Fibroblast of skin of right quadriceps (primary cell): ENCODE measurements around the gene LRRC8B.

Source experiments
- DNase-seq: peaks from one replicate; pipeline ENCODE4 v3.0.0-alpha.2; 2013

LRRC8B gene

DNA sequence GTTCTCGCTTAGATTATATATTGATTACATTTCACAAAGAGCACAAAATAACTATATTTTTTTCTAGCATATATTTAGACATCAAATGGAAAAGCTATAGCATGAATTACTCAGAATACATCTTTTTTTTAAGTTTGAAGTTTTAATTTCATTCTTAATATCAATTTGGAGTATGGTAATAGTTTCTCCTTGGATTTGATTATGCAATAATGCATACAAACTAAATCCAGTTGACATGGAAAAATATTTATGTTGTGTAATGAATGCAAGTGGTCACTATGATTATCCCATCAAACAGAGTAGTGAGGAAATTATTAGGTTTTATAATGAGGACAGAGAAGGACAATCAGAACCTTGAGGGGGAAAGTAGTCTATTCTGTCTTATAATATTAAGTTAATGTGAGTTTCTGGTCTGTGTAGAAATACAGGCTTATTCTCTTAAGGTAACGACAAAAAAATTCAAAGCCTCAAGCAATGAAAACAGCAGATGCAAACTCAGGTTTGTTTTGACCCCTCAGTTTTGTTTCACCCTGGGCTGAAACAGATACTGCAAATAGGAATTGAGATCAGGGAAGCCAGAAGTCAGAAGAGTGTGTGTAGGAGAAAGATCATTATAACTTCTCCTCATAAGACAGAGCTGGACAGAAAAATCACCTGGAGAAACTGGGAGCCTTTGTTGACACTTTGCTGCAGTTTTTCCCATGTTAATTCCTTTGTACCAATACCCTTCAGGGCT, 23.7 kb downstream of the LRRC8B start:
- no peak for DNase-seq

DNA sequence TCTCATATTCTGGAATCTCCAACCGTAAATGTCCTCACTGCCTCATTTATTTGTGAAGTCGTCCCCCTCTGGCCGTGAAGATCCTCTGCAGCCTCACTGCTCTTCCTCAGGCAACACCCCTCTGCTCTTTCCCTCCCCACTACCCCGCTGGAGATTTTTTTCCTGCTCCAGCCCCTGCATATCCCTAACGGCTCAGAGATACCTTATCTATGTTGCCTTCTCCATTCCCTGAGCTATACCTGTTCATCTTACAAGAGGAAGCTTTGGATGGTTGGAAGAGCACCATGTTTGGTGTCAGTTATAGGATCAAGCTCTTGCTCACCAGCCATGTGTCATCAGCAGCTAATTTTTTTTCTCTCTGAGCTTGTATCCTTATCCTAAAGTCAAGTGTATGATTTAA, 26.4 kb downstream of the LRRC8B start:
- DNase-seq, result no peak

DNA sequence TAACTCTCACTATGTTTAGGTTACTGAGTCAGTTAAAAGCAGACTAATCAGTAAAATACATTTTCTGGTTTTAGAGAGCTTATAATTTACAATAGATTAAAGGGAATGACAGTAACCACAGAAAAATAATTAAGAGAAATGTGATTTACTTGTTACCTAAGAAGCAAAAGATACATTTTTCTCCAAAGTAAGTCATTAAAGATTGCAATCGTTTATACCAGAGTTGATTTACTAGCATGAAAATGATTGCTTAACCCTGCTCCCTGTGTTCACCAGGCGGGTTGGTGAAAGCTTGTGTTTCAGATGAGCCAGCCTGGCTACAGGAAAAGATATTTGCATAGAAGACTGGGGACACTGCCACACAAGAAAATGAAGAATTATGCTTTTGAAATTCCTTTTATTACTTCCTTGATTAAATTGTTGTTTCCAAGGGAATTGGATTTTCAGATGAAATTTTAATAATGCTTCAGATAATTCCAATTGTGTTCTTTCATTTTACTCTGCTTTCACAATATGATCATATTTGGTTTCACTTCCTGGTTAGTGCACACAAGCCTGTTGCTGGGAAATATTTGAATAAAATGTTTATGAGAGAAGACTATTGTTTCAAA, 27.9 kb downstream of the LRRC8B start:
- DNase-seq, result peak; percentile 32

DNA sequence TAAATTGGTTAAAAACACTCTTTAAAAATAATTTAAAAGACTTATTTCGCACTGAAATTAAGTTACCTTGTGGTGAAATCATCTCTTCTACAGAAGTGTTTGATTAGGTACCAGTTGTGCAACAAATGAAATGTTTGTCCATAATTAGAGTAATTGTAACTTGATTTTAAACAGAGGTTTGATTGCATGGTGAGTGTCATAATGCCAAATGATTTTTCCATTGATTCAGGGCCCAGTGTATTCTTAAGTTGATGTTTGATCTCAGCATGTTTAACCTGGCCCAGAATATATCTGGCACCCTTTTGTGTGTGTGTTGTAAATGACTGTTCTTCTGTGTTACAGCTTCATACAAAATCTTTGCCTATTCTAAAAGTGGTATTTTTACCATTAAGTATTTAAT, 28.5 kb downstream of the LRRC8B start:
- no peak for DNase-seq

DNA sequence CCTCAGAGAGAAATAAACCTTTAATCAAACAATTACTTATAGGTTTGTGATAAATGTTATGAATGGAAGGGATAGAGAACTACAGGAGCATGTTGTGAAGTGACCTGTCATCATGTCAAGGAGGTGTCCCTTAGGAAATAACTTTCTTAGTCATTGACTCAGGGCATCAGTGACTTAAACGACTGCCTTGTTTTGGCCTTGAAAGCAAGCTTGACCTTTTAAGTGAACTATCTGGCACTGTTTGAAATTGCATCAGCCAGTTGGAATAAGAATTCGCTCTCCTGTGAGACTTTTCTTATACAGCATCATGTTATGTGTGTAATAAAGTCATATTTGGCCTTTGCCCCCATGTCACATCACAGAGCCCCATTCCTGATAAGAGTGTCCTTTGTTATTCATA, 30.9 kb downstream of the LRRC8B start:
- no peak for DNase-seq

DNA sequence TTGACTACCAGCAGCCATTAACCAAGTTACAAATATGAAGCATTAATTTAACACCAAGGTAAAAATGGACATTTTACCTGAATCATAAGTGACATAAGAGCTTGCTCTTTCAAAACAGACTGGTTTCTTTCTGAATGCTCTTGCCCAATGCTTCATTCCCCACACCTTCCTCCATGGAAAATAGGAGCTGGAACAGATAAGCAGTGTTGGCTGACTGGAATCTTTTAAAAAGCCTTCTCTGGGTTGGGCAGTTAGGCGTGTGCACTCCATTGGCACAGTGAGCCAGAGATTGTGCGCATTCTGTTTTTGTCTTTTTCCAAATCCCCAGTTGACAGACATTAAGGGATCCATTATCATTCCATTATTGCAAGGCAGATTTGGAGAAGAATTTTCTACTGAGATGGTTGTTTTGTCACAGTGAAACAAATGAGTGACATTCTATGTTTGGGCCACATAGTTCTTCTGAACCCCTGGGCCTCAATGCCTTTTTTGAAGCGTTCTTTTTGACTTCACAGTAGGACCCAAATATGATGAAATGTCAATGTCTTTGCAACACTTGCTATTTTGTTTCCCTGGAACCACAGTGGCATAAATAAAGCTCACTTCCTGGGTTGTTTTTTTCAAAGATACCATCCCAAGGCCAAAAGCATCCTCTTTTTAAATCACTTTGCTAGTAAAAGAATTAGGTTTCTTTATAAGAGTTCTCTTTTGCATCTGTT, 32.3 kb downstream of the LRRC8B start:
- DNase-seq, result no peak

DNA sequence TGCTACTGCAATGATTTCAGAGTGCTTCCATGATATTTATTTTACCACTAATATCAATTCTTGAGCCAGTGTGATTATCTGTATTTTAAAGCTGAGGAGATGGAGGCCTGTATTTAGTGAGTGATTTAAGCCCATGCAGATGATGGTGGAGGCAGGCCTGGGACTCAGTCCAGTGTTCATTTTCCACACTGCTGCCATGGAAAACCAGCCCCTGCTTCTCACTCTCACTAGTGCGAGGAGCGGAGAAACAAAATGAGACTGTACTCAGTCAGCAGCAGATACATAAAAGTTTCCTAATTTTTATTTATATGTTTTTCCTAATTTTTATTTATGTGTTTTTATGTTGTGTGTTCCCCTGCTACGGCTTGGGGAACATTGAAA, 32.8 kb downstream of the LRRC8B start:
- no peak for DNase-seq

DNA sequence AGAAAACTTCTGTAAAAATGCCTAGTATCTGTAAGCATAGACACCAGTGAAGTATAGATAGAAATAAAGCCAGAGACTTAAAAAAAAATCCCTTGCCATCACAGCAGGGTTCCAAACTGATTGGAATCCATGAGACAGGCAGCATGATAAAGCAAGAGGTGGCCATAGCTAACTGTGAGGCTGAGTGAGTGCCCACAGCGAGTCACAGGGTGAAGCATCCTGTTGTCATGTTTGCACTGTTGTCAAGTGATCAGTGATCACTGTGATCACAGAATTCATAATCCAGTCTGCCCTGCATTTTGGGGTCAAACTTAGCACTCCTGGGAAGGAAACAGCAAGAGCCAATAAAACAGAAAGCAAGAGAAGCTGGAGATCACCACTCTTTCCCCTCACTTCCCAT, 33.3 kb downstream of the LRRC8B start:
- peak; percentile 14 for DNase-seq

DNA sequence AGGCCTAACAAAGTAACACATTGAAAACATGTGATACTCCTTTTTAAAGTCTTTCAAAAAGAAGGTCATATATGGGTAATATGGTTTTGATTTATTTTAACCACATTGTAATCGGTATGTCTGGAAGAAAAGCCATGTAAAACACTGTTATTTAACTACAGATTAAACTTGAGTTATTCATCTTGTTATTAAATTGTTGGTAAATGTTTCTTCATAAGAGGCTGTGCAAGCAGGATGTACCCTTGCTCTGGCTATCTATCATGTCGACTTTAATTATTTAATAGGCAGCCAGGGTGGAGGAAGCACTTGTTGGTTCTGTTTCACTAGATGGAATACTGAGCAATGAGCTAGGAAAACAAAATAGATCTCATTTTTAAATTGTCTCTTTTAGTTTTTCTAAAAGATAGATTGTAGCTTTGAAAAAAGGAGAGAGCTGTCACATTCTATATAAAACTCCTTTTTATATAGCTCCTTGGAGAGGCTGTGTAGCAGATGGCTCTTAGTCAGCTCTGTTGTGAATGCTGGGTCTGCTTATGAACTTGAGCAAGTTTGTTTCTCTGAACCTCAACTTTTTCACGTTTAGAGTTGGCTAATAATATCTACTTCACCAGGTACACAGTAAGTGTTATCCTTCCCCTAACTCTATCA, 39.5 kb downstream of the LRRC8B start:
- DNase-seq, result peak; percentile 48

DNA sequence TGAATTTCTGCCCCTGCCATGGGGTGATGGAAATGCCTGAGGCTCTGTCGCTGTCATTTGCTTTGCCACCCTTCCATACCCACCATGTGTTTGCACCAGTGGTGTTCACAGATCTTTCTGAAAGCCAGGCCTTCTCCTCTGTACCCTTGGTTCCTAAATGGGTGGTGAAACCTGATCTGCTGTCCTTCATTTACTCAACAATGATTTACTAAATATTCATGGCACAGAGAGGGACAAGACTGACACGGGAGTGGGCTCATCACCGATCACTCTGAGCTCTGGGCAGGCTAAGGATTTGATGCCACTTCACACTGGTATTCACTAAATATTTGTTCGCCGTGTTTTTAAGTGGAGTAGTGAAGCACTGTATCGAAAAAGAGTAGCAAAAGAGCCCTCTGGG, 40.9 kb downstream of the LRRC8B start:
- no peak for DNase-seq

DNA sequence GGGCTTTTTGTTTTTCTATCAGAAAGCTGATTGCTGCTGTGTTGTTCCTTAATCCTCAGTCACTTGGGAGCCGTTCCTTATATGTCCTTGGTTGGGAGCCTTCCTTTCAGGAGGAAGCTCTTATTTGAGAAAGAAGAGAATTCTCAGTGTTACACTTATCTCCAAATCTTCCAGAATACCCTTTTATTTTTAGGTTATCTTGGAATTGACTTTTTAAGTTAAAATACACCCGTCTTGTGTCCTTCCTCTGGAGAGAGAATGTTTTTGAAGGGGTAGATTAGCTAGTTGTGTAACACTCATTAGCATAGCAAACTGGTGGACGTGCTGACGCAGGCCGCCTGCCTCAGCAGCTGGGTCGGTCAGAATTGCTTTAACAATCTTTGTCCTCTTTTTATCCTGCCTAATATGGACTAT, 42.1 kb downstream of the LRRC8B start:
- no peak for DNase-seq

DNA sequence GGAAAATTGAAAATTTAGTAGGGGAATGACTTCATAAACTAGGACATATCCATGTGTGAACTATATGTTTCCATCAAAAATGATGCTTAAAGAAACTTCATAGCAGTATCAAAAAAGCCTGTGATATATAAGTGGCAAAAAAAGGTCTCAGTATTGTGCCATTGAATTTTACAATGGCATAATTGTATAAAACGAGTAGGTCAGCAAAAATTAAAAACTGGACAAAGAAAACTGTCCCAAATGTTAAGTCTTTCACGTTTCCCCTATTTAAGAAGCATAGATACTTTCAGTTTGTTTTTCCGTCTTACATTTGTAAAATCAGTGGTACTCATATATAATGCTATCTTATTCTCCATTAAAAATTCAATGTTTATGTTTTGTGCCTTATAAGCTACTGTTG, 43.2 kb downstream of the LRRC8B start:
- DNase-seq, result no peak

DNA sequence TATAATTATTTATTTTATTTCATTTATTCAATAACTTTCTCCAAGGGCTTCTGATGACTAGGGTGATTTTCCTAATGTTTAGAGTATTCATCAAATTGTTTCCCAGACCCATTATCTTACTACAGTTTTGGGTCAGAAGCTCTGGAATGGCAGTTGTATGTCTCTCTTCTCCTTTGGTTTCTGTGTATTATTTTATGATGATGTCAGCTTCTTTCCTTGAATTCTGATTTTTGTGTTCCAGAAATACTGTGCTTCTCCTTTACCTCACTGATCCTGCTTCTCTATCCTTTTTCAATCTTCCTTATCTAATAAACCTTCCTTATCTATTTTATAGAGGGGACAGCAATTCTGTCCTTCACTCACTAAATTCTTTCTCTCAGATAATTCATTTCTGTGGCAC, 48.8 kb downstream of the LRRC8B start:
- no peak for DNase-seq

DNA sequence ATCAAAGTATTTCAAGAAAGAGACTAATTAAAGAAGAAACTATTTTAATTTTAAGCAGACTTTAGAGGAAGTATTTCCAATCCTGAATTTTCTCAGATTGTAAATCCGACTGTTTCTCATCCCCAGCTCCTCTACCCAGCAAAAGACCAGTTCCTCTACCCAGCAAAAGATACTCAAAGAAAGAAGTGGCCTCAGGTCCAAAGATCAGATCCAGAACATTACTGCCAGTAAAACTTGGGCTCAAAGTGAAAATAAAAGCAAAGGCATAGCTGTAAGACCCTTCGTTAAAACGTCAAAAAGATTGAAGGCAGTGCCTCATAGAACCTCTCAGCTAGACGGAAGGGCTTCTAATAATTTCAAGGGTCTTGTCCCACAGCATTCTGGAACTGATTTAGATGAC, 50.0 kb downstream of the LRRC8B start:
- DNase-seq, result no peak

DNA sequence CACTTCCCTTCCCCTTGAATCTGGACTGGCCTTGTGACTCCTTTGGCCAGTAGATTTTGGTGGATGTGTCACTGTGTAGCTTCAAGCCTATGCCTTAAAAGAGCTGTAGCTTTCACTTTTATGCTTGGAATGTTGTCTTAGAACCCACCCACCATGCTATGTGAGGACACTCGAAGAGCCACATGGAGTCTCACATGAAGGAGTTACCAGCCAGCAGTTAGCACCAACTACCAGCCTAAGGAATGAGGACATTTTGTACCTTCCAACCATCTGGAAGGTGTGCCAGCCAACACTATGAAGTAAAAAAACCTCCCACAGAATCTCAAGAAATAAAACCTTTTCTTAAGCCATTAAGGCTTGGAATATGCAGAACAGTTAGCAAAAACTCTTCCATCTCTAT, 50.6 kb downstream of the LRRC8B start:
- no peak for DNase-seq

DNA sequence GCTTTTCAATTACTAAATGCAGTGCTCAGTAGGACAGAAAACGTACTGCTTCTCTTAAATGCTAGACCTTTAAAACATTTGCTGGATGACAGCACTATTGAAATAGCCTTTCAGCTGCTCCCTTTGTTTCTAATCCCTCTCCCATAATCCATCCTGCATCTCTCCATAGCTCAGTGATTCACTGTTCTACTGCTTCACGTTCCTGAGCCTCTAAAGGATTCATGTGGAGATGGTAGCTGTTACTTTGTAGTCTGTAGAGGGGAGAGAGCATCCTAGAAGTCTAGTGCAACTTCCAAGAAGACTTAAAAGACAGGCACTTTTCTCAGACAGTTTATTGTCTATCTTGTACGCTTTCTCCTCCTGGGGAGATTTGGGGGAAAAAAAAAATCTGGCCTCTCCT, 51.4 kb downstream of the LRRC8B start:
- DNase-seq, result no peak

DNA sequence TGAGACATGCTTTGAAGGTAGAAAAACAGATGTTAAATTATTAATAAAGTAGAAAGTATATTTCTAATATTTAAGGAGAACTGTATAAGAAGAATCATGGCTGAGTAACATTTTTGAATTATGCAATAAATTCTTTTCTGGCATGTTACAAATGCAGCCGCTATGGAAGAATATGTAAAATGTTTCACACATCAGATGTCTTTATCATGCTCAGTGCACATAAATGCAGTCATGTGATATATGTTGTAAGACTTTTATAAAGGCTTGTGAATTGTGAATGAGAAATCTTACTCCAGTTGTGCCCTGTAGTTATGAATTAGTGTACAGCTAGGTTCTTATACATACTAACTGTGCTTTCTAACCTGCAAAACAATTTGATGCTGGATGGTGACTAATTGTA, 53.5 kb downstream of the LRRC8B start:
- DNase-seq, result peak; percentile 20

DNA sequence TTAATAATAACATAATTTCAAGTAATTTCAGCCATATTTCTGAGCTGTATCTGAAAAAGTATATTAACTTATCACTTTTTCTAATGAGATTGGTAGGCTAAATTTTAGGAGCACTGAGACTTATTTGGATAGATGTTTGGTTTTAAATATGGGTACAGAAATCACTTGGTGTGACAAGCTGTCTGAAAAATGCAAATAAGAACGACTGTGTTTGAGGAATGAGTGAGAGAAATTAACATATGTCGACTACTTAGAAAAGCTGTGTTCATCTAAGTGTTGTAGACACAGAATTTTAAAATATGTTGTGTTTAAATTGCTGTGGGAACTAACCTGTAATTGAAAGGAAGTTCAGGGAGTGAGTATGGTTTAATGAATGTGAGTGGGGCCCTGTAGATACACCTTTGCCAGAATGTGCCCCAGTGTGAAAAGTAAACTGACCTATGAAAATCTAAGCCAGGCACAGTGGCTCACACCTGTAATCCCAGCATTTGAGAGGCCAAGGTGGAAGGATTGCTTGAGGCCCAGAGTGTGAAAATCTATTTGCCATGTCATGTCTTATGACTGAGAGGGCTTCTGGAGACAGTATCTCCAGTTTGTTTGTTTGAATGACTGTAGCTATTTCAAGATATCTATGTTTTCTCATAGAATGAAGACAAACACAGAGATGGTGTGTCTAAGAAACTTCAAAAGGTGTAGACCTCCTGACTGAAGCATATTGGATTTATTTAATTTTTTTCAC, 54.5 kb downstream of the LRRC8B start:
- no peak for DNase-seq

DNA sequence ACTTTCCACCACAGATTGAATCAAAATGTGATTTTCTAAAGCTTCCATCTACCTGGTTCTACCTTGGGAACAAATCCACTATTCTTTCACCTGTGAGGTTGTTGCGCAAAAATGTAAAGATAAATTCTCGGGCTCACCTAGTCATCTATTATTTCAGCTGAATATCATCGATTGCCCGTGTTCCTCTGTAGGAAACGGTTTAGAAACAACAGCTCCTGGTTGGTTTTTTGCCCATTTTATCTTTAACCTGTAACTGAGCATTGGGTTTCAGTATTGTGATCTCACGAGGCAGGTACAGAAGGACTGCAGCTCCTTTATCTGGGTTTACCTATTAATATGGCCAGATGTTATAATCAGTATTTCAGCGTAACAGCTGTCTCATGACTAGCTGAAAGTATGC, 55.4 kb downstream of the LRRC8B start:
- DNase-seq, result no peak

DNA sequence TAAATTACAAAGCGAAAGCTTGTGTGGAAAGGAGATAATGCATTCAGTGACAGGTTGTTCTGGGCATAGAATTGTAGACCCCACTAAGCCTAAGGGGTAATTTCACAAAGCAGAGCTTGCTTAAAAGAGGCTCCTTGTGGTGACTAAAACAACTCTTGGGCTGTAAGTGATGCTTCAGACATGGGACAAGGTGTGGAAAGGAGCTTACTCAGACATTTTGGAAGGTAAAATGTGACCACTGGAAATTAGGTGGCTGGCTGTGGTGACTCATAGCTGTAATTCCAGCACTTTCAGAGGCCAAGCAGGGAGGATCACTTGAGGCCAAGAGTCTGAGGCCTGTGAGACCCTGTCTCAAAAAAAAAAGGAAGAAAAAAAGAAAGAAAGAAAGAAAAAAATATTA, 57.2 kb downstream of the LRRC8B start:
- no peak for DNase-seq

DNA sequence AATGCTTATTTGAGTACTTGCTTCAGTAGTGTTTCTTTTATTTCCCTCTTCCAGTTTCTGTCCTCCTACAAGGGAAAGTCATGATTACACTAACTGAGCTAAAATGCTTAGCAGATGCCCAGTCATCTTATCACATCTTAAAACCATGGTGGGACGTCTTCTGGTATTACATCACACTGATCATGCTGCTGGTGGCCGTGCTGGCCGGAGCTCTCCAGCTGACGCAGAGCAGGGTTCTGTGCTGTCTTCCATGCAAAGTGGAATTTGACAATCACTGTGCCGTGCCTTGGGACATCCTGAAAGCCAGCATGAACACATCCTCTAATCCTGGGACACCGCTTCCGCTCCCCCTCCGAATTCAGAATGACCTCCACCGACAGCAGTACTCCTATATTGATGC, 57.9 kb downstream of the LRRC8B start:
- no peak for DNase-seq

DNA sequence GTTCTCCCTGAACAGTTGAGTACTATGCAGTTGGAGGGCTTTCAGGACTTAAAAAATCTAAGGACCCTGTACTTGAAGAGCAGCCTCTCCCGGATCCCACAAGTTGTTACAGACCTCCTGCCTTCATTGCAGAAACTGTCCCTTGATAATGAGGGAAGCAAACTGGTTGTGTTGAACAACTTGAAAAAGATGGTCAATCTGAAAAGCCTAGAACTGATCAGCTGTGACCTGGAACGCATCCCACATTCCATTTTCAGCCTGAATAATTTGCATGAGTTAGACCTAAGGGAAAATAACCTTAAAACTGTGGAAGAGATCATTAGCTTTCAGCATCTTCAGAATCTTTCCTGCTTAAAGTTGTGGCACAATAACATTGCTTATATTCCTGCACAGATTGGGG, 59.6 kb downstream of the LRRC8B start:
- no peak for DNase-seq

DNA sequence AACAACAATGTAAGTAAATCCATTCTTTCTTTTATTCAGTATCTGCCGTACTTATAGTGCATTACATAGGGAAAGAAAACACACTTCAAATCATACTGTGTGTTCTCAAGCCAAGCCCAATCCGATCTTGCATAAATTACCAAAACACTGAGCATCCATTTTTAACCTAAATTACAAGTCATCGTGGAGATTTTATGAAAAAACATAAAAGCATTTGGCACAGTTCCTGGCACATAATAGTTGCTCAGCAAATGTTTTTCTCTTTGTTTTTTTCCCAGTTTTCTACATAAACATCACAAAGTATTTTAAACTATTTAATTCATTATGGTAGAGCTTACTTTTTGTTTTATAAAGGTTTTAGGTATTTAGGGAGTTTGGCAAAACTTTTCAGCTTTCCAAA, 60.2 kb downstream of the LRRC8B start:
- DNase-seq, result no peak
